BLaER1 (cell line): ENCODE results near the gene BDP1.
"Not testable (repeated sequence)": the region's sequence is repeated elsewhere in the genome, so short reads cannot be mapped to it uniquely, and the experiment has no call there.

Experiments used
- H3K27ac ChIP-seq: shearing (Covaris generic); formaldehyde crosslinking; 2 replicates; pipeline ENCODE4 v1.8.1; 2022
- H3K27me3 ChIP-seq: shearing (Covaris generic); formaldehyde crosslinking; 2 replicates; pipeline ENCODE4 v1.8.1; 2022
- H3K36me3 ChIP-seq: shearing (Covaris generic); formaldehyde crosslinking; 2 replicates; pipeline ENCODE4 v1.8.1; 2022
- H3K4me1 ChIP-seq: shearing (Covaris generic); formaldehyde crosslinking; 2 replicates; pipeline ENCODE4 v1.8.1; 2022
- H3K4me2 ChIP-seq: shearing (Covaris generic); formaldehyde crosslinking; 2 replicates; pipeline ENCODE4 v1.8.1; 2022
- H3K4me3 ChIP-seq: shearing (Covaris generic); formaldehyde crosslinking; 2 replicates; pipeline ENCODE4 v1.8.1; 2022
- H3K9ac ChIP-seq: shearing (Covaris generic); formaldehyde crosslinking; 2 replicates; pipeline ENCODE4 v1.8.1; 2022
- H3K9me3 ChIP-seq: shearing (Covaris generic); formaldehyde crosslinking; 2 replicates; pipeline ENCODE4 v1.8.1; 2022
- H4K20me1 ChIP-seq: shearing (Covaris generic); formaldehyde crosslinking; 2 replicates; pipeline ENCODE4 v1.8.1; 2022
- Cebpa-rat ChIP-seq: shearing (Covaris generic); IDR thresholded peaks from 2 replicates; pipeline ENCODE4 v1.8.1; 2022

BDP1 gene

DNA sequence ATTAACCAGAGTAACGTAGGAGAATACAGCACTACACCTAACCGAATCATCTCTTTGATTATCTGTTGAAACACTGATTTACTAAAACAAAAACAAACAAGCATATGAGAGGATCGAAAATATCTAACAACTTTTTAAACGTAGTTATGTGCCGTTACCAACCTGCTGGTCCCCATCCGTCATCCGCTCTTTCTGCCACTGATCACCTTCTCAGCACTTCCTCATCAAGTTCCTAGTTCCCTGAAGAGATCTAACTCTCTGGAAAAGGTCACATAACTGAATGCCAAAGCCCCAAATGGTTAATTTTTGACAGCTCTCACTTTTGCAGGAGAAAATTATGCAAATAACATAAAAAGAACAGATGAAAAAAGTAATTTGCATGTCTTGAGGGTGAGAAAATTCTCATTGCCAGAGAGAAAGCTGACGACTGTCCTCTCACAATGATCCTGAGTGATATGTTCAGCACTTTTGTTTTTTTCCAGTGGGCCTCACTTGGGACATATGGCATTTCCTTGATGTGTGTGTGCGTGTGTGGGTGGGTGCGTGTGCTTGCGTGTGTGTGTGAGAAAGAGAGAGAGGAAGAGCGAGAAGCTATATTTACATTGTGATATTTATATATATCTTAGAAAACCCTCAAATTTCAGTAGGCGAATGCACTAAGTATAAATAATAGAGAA, 8.8 kb upstream of the BDP1 start:
- not testable (repeated sequence) for H3K4me3 ChIP-seq, H3K4me2 ChIP-seq, H3K27ac ChIP-seq

DNA sequence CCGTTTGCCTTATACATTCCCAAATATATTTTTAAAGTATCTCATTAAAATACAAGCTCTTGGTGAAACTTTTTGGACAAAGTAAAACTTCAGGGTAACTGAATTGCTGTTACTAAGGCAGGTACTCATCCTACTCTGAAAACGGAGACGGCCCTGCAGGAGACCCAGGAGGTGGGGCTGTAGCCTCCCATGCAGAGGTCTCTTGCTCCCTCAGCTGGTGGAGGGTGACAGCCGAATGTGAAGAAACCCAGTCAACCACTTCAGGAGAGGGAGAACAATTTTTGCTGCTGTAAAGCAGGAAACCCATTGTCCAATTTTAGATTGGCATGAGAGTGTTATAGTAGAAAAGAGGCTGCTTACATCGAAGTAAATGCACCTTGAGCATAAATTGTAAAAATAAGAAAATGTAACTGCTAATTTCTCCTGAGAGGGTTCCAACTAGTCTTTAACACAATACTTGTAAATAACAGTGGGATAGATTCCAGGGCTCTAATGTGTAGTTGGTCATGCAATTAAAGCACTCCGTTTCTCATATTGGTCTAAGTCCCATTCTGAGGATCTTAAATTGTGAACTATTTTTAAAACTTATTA, 8.1 kb upstream of the BDP1 start:
- H3K4me3 ChIP-seq, H3K27ac ChIP-seq, H3K9ac ChIP-seq, H4K20me1 ChIP-seq, H3K4me1 ChIP-seq, H3K4me2 ChIP-seq, H3K9me3 ChIP-seq, H3K36me3 ChIP-seq: not testable (repeated sequence)
- peaks cover 18% of the 10 kb centered on the region; the same call in 1 of the 2 replicates for H3K27me3 ChIP-seq

More for the DNA sequence above, 8.8 kb upstream of the BDP1 start:
- not testable (repeated sequence) for H4K20me1 ChIP-seq, H3K4me1 ChIP-seq, H3K9me3 ChIP-seq, H3K36me3 ChIP-seq, H3K9ac ChIP-seq
- peaks cover 18% of the 10 kb centered on the region; the same call in 1 of the 2 replicates for H3K27me3 ChIP-seq

DNA sequence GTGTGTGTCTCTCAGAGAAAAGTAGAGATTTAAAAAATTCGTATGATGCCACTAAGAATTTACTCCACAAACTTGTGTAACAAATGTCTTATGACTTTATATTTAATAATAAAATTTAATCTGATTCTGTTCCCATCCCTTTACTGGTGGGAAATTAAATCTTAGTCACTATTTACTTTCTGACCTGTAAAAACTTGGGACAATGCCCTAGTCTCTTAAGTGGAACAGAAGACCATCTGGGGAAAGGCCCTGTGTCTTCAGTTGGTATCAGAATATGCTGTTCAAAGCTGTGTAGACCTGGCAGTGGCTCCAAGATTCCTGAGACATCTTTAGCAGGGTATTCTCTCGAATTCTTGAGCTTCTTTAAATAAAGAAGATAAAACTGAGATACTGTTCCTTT, 2.6 kb upstream of the BDP1 start:
- no peak for TF ChIP-seq Cebpa-rat
- Histone ChIP-seq H3K4me1 (peaks cover 22% of the 10 kb centered on the region), H3K4me2 (no peak overlapping the region), H3K4me3 (no peak overlapping the region), H4K20me1 (peaks cover 17% of the 10 kb centered on the region), H3K9ac (no peak overlapping the region), H3K27ac (no peak overlapping the region), H3K36me3 (no peaks in the 10 kb centered on the region), H3K27me3 (no peaks in the 10 kb centered on the region), H3K9me3 (no peaks in the 10 kb centered on the region)

- Histone ChIP-seq H3K27me3 (no peaks in the 10 kb centered on the region), H3K9ac (no peak overlapping the region; the same call in 1 of the 2 replicates), H3K36me3 (peaks cover 16% of the 10 kb centered on the region), H4K20me1 (peaks cover 34% of the 10 kb centered on the region), H3K9me3 (no peaks in the 10 kb centered on the region), H3K4me3 (peak overlapping the region; percentile 95), H3K4me2 (peak overlapping the region; percentile 89), H3K27ac (no peak overlapping the region), H3K4me1 (peaks cover 22% of the 10 kb centered on the region)
- TF ChIP-seq Cebpa-rat = no peak
Measured at GRCh38 chr5:71454913-71455312, 538 bp upstream of the BDP1 start.

DNA sequence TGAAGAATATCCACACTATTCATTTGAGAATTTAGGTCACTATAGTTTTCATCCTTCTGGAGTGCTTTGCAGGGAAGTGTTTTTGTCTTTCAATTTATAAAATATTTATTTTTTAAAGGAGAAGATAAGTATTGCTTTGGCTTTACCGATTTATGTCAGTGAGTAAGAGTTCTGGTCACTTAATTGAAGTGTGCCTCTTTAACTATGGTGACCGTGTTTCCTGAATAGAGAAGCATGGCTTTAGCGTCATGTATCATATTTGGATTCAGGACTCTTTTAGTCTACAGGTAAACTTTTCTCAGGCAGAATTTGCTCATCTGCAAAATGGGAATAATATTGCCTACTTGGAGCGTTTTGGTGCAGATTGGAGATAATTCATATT, 902 bp downstream of the BDP1 start:
- Histone ChIP-seq H3K4me2 (peak overlapping the region; percentile 89), H3K27me3 (no peaks in the 10 kb centered on the region), H3K9me3 (no peaks in the 10 kb centered on the region), H3K36me3 (peaks cover 31% of the 10 kb centered on the region), H4K20me1 (peaks cover 49% of the 10 kb centered on the region), H3K4me1 (peaks cover 22% of the 10 kb centered on the region), H3K4me3 (peak overlapping the region; percentile 95), H3K27ac (peak overlapping the region; percentile 93; the same call in 1 of the 2 replicates), H3K9ac (peak overlapping the region; percentile 93)
- no peak for TF ChIP-seq Cebpa-rat

DNA sequence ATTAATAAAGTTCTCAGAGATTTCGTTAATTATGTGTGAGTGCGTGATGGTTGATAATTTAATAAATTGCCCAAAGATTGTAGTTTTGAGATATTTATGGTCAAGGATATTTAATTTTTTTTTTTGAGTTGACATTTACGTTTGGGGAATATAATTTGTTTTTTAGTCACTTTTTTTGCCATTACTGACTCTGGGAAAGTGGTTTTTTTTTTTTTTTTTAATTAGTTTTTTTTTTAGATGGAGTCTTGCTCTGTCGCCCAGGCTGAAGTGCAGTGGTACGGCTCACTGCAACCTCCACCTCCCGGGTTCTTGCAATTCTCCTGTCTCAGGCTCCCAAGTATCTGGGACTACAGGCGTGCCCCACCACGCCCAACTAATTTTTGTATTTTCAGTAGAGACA, 1.7 kb downstream of the BDP1 start:
- H3K27me3 ChIP-seq = no peaks in the 10 kb centered on the region
- no peak overlapping the region for H3K27ac ChIP-seq
- peaks cover 50% of the 10 kb centered on the region for H4K20me1 ChIP-seq
- H3K9me3 ChIP-seq = no peaks in the 10 kb centered on the region
- peaks cover 22% of the 10 kb centered on the region for H3K4me1 ChIP-seq
- TF ChIP-seq Cebpa-rat = no peak
- 0 out of 2 replicates have a peak overlapping the region, but pooled peaks have one; percentile 93 for H3K9ac ChIP-seq
- H3K4me2 ChIP-seq = peak overlapping the region; percentile 89
- peaks cover 38% of the 10 kb centered on the region for H3K36me3 ChIP-seq
- peak overlapping the region; percentile 95 for H3K4me3 ChIP-seq

DNA sequence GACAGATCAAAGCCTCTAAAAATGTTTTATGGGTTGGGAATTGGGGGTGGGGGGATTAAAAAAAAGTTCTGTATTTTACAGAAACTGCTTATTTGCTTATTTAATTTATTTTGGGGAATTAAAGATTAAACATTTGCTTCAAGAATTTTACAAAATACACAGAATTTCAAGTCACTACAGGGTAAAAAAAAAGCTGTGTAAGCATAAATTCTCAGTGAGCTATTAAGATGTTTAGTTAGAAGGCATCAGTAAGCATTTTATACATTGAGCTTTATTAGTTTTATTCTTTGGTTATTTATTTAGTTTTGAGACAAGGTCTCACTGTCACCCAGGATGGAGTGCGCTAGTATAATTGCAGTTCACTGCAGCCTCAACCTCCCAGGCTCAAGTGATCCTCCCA, 5.2 kb downstream of the BDP1 start:
- Histone ChIP-seq H3K4me1 (peaks cover 16% of the 10 kb centered on the region), H3K9me3 (no peaks in the 10 kb centered on the region), H3K4me2 (no peak overlapping the region), H3K36me3 (peaks cover 74% of the 10 kb centered on the region), H3K27ac (no peak overlapping the region), H4K20me1 (peaks cover 56% of the 10 kb centered on the region), H3K9ac (no peak overlapping the region), H3K4me3 (no peak overlapping the region), H3K27me3 (no peaks in the 10 kb centered on the region)
- no peak for TF ChIP-seq Cebpa-rat

DNA sequence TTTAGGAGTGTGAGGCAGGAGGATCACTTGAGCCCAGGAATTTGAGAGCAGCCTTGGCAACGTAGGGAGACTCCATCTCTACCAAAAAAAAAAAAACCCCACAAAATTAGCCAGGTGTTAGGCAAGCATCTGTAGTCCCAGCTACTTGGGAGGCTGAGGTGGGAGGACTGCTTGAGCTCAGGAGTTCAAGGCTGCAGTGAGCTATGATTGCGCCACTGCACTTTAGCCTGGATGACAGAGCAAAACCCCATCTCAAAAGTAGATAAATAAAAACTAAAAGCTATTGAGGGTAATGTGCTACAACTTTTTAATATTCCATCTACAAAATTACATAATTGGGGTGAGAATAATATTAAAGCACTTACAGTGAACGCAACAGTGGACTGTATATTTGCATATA, 5.9 kb downstream of the BDP1 start:
- peaks cover 55% of the 10 kb centered on the region for H4K20me1 ChIP-seq
- no peak overlapping the region for H3K27ac ChIP-seq
- peaks cover 16% of the 10 kb centered on the region for H3K4me1 ChIP-seq
- no peak overlapping the region for H3K4me3 ChIP-seq
- H3K9ac ChIP-seq = no peak overlapping the region
- H3K9me3 ChIP-seq = no peaks in the 10 kb centered on the region
- no peak overlapping the region for H3K4me2 ChIP-seq
- peaks cover 80% of the 10 kb centered on the region for H3K36me3 ChIP-seq
- H3K27me3 ChIP-seq = no peaks in the 10 kb centered on the region
- TF ChIP-seq Cebpa-rat = no peak

DNA sequence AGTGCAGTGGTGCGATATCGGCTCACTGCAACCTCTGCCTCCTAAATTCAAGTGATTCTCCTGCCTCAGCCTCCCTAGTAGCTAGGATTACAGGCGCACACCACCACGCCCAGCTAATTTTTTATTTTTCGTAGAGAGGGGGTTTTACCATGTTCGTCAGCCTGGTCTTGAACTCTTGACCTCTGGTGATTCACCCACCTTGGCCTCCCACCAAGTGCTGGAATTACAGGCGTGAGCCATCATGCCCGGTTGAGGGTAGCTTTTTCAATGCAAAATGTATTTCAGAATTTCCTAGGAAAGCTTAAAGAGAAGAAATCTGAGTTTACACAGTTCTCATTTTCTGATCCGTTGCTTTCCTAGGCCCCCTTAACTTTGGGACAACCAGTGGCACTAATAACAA, 15.7 kb downstream of the BDP1 start:
- Histone ChIP-seq H3K27me3 (no peaks in the 10 kb centered on the region), H3K4me3 (no peak overlapping the region), H3K36me3 (peaks cover 92% of the 10 kb centered on the region), H3K4me1 (no peaks in the 10 kb centered on the region; the same call in 1 of the 2 replicates), H3K9ac (no peak overlapping the region), H4K20me1 (peaks cover 13% of the 10 kb centered on the region), H3K9me3 (no peaks in the 10 kb centered on the region), H3K4me2 (no peak overlapping the region), H3K27ac (no peak overlapping the region)
- TF ChIP-seq Cebpa-rat = no peak

DNA sequence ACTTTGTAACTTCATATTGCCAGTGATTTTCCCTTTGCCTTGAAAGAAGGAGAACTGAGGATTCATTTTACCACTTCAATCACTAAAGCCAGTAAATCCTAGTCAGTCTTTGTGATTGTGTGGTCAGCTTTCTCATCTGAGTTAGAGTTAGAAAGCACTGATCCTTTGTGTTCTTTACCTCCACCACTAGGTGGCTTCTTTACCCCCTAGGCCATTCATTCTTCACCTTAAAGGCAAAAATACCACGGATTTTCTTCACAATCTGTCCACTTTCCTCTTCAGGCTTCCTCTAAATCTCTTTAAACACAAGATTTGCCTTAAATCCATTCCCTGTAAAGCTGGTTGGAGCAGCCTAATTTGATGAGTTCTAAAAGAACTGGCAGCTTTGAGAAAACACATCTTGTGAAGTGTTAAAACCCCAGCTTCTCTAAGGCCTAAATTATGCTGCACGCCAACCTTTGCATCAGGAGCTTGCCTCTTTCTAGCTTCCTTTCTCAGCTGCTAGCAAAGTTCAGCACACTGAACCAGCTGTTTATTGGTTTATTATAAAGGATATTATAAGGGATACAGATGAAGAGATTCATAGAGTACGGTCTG, 20.4 kb downstream of the BDP1 start:
- H3K27ac ChIP-seq = no peak overlapping the region
- TF ChIP-seq Cebpa-rat = no peak
- no peaks in the 10 kb centered on the region for H3K27me3 ChIP-seq
- peaks cover 96% of the 10 kb centered on the region for H3K36me3 ChIP-seq
- H3K9ac ChIP-seq = no peak overlapping the region
- H3K4me1 ChIP-seq = no peaks in the 10 kb centered on the region
- no peak overlapping the region for H3K4me3 ChIP-seq
- no peak overlapping the region for H3K4me2 ChIP-seq
- peaks cover 17% of the 10 kb centered on the region for H4K20me1 ChIP-seq
- H3K9me3 ChIP-seq = no peaks in the 10 kb centered on the region
